K562 (cell line): ENCODE data around the gene PRR19. TPM values are rescaled to one million over a fixed set of nuclear protein-coding genes. Genes with fewer than 3 reads are reported as not detected.

Source experiments
- CBX1 ChIP-seq: sonication (generic); IDR thresholded peaks from 2 replicates; pipeline ENCODE4 v1.6.1; 2016; ENCODE audit warnings: antibody characterized with exemption, low read depth, mild to moderate bottlenecking
- CGGBP1 ChIP-seq: fragments of 250-450 bp; sonication (Bioruptor Pico); IDR thresholded peaks from 2 replicates; pipeline ENCODE4 v1.9.0; 2021; ENCODE audit warnings: mild to moderate bottlenecking
- HINFP ChIP-seq: fragments of 450-650 bp; conservative IDR thresholded peaks from 2 replicates; pipeline ENCODE4 v1.6.1; 2016; ENCODE audit warnings: missing genetic modification characterization, low read depth, mild to moderate bottlenecking, control low read depth, missing compliant biosample characterization
- HMG20A ChIP-seq: fragments of 450-650 bp; formaldehyde crosslinking; conservative IDR thresholded peaks from 2 replicates; pipeline ENCODE4 v1.4.0; 2020; ENCODE audit warnings: mild to moderate bottlenecking, mixed read lengths
- IRF1 ChIP-seq: sonication (generic); formaldehyde crosslinking; IDR thresholded peaks from 2 replicates; pipeline ENCODE4 v1.8.0; 2022; ENCODE audit warnings: missing genetic modification reagents, mild to moderate bottlenecking, borderline replicate concordance
- JUNB ChIP-seq: fragments of 450-650 bp; formaldehyde crosslinking; conservative IDR thresholded peaks from 2 replicates; pipeline ENCODE4 v1.4.0; 2020; ENCODE audit warnings: mild to moderate bottlenecking
- KAT2B ChIP-seq: IDR thresholded peaks from one replicate; pipeline ENCODE4 v1.6.1; 2012; ENCODE audit warnings: low read depth, mild to moderate bottlenecking, control low read depth, inconsistent platforms, low read length, moderate library complexity
- MEF2D ChIP-seq: conservative IDR thresholded peaks from 2 replicates; pipeline ENCODE4 v1.6.1; 2016; ENCODE audit warnings: low read depth, missing genetic modification characterization, missing compliant biosample characterization
- NFYB ChIP-seq: IDR thresholded peaks from 2 replicates; pipeline ENCODE4 v1.6.1; 2011; ENCODE audit warnings: mild to moderate bottlenecking, moderate library complexity; ENCODE audit not compliant: insufficient read length; ENCODE audit errors: extremely low read depth
- POLR2AphosphoS5 ChIP-seq: IDR thresholded peaks from 2 replicates; pipeline ENCODE4 v1.6.1; 2011; ENCODE audit warnings: mild to moderate bottlenecking, low read depth, low read length, moderate library complexity; ENCODE audit not compliant: control insufficient read depth, insufficient read depth
- RBM14 ChIP-seq: fragments of 200-400 bp; formaldehyde crosslinking; IDR thresholded peaks from 2 replicates; pipeline ENCODE4 v1.6.1; 2018; ENCODE audit warnings: low read depth, mild to moderate bottlenecking, low read length, moderate library complexity, borderline replicate concordance; ENCODE audit not compliant: insufficient read depth
- RHOXF2B ChIP-seq: fragments of 250-450 bp; sonication (Bioruptor Pico); conservative IDR thresholded peaks from 2 replicates; pipeline ENCODE4 v1.5.1; 2021
- SMAD4 ChIP-seq: fragments of 250-450 bp; sonication (Bioruptor Pico); conservative IDR thresholded peaks from 2 replicates; pipeline ENCODE4 v1.8.0; 2021; ENCODE audit warnings: inconsistent platforms, mild to moderate bottlenecking, moderate library complexity
- SREBF1 ChIP-seq: fragments of 150-350 bp; IDR thresholded peaks from 2 replicates; pipeline ENCODE4 v1.6.1; 2014; ENCODE audit warnings: antibody characterized with exemption, low read depth, low read length, borderline replicate concordance
- STAT5B ChIP-seq: fragments of 250-450 bp; sonication (Bioruptor Pico); IDR thresholded peaks from 2 replicates; pipeline ENCODE4 v1.8.0; 2021; ENCODE audit warnings: mild to moderate bottlenecking, inconsistent platforms
- TAF1 ChIP-seq: IDR thresholded peaks from 2 replicates; pipeline ENCODE4 v1.6.1; 2011; ENCODE audit warnings: mild to moderate bottlenecking, low read length, moderate library complexity; ENCODE audit not compliant: insufficient read depth, control insufficient read depth, severe bottlenecking; ENCODE audit errors: extremely low read depth
- TBP ChIP-seq: optimal IDR thresholded peaks from 2 replicates; pipeline ENCODE3; 2011; ENCODE audit warnings: low read depth, low read length, improper control_type of control experiment
- TEAD2 ChIP-seq: fragments of 450-650 bp; IDR thresholded peaks from 2 replicates; pipeline ENCODE4 v1.6.1; 2016; ENCODE audit warnings: missing genetic modification characterization, control low read depth, missing compliant biosample characterization
- THRAP3 ChIP-seq: fragments of 450-650 bp; IDR thresholded peaks from 2 replicates; pipeline ENCODE4 v1.6.1; 2016; ENCODE audit warnings: mild to moderate bottlenecking, inconsistent platforms, borderline replicate concordance
- XRCC4 ChIP-seq: IDR thresholded peaks from one replicate; pipeline ENCODE4 v1.6.1; 2011; ENCODE audit not compliant: insufficient read depth, insufficient read length; ENCODE audit errors: extremely low read depth
- ZBTB9 ChIP-seq: fragments of 450-650 bp; formaldehyde crosslinking; IDR thresholded peaks from 2 replicates; pipeline ENCODE4 v1.4.0; 2020; ENCODE audit warnings: mild to moderate bottlenecking, moderate library complexity
- ZC3H4 ChIP-seq: sonication (generic); formaldehyde crosslinking; IDR thresholded peaks from 2 replicates; pipeline ENCODE4 v1.9.0; 2021; ENCODE audit warnings: missing genetic modification reagents, borderline replicate concordance
- ZNF431 ChIP-seq: sonication (generic); formaldehyde crosslinking; IDR thresholded peaks from 2 replicates; pipeline ENCODE4 v1.8.0; 2022; ENCODE audit warnings: mild to moderate bottlenecking, missing genetic modification reagents
- polyA plus RNA-seq, 8 experiments: library from polyadenylated mRNA; depleted of rRNA in 4 of 8; stranded (reverse) in 5 of 8; unstranded in 3 of 8; fragments of >200 nt; fragmentation: Nextera tagmentation in 2 of 8; fragmentation: Illumina TruSeq in 1 of 8; extraction: Ambion mirVana in 2 of 8; extraction: Trizol in 1 of 8; gene quantifications; 2 replicates each; pipeline versions ENCODE4 v1.2.1 to v1.2.3, GENCODE V29; 2011 to 2014; ENCODE audit warnings: inconsistent platforms in 1 of 8, missing spikeins in 1 of 8
- total RNA-seq, 7 experiments: library from RNA; depleted of rRNA in 6 of 7; stranded (reverse); fragments of >200 nt in 6 of 7; fragmentation: Illumina TruSeq in 2 of 7; extraction: Trizol in 2 of 7; gene quantifications; 2 replicates each; pipeline versions ENCODE4 v1.2.1 to v1.2.3, GENCODE V29; 2011 to 2021; ENCODE audit warnings: low replicate concordance in 1 of 7

PRR19 gene
- total and polyA plus RNA-seq, 9 of the 15 experiments (the other 6 are each of a cell fraction or from before 2014, with no cell fraction given): 0.10 to 1.6 (median 0.54) TPM

- no peak for TF ChIP-seq HINFP (tag)
- no peak for TF ChIP-seq ZC3H4 (CRISPR knock-in tag)
- no peak for TF ChIP-seq CBX1
- peak; percentile 64 for TF ChIP-seq TBP
- no peak for TF ChIP-seq RHOXF2B
- no peak for TF ChIP-seq ZNF431
- TF ChIP-seq POLR2AphosphoS5: peak; percentile 61; the same call in 1 of the 2 replicates
- TF ChIP-seq IRF1 (CRISPR knock-in tag): no peak
- TF ChIP-seq SREBF1: no peak
- no peak for TF ChIP-seq JUNB (CRISPR knock-in tag)
- no peak for TF ChIP-seq TEAD2 (tag)
- no peak for TF ChIP-seq NFYB
- peak; percentile 83 for TF ChIP-seq TAF1
- TF ChIP-seq HMG20A (CRISPR knock-in tag): no peak
- no peak for TF ChIP-seq CGGBP1 (CRISPR knock-in tag)
- no peak for TF ChIP-seq STAT5B (CRISPR knock-in tag)
- TF ChIP-seq KAT2B: no peak
- no peak for TF ChIP-seq RBM14
- TF ChIP-seq ZBTB9 (CRISPR knock-in tag): no peak
- no peak for TF ChIP-seq SMAD4
- TF ChIP-seq MEF2D (tag): no peak
- no peak for TF ChIP-seq THRAP3
- no peak for TF ChIP-seq XRCC4
Observed at GRCh38 chr19:42325308-42325895, 23.5 kb downstream of the PRR19 start, which contains the start of gene MEGF8 (continued).
